ENCODE measurements around the gene DPEP3. TPM values are rescaled to one million over a fixed set of nuclear protein-coding genes. Genes with fewer than 3 reads are reported as not detected.

DPEP3 gene, protein sequence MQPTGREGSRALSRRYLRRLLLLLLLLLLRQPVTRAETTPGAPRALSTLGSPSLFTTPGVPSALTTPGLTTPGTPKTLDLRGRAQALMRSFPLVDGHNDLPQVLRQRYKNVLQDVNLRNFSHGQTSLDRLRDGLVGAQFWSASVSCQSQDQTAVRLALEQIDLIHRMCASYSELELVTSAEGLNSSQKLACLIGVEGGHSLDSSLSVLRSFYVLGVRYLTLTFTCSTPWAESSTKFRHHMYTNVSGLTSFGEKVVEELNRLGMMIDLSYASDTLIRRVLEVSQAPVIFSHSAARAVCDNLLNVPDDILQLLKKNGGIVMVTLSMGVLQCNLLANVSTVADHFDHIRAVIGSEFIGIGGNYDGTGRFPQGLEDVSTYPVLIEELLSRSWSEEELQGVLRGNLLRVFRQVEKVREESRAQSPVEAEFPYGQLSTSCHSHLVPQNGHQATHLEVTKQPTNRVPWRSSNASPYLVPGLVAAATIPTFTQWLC
- total RNA-seq = not detected in 2 replicates

GRCh38 chr16:67979955-67980678 lies at the start of gene DPEP3:
TSS of gene DPEP3 (minus strand) at chr16:67980499. CDS start at chr16:67980380, 119 bp downstream.

GRCh38 chr16:68022728-68023537 lies 42.6 kb upstream of the DPEP3 start, which contains the start of the genes DDX28 and DUS2:
TSS of gene DDX28 (minus strand) at chr16:68023232. CDS start at chr16:68023202, 30 bp downstream.
TSS of gene DUS2 (plus strand) at chr16:68023284. CDS start at chr16:68038024, 14,740 bp downstream.

DNA sequence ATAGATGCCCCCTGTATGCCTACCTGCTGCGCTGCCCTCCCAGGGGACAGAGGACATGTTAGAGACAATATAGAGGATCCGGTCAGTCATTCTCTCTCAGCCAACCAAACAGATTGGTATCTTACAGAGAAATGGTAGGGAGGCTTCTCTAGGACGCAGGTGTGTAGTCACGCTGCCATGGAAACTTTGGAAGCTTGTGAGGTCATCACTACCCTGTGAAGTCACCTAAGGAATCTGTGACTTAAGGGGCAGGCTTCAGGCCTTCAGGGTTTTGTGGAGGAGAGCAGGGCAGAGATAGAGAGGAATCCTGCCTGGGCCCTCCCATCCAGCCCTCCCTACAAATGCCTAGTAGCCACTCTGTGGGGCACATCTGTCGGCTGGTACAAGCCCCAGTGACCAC lies 35.4 kb upstream of the DPEP3 start, which contains the start of gene DPEP2NB:
TSS of gene DPEP2NB (minus strand) at position 231 of the 400 bp plus-strand sequence. CDS start at position 90, 141 bp downstream.

DNA sequence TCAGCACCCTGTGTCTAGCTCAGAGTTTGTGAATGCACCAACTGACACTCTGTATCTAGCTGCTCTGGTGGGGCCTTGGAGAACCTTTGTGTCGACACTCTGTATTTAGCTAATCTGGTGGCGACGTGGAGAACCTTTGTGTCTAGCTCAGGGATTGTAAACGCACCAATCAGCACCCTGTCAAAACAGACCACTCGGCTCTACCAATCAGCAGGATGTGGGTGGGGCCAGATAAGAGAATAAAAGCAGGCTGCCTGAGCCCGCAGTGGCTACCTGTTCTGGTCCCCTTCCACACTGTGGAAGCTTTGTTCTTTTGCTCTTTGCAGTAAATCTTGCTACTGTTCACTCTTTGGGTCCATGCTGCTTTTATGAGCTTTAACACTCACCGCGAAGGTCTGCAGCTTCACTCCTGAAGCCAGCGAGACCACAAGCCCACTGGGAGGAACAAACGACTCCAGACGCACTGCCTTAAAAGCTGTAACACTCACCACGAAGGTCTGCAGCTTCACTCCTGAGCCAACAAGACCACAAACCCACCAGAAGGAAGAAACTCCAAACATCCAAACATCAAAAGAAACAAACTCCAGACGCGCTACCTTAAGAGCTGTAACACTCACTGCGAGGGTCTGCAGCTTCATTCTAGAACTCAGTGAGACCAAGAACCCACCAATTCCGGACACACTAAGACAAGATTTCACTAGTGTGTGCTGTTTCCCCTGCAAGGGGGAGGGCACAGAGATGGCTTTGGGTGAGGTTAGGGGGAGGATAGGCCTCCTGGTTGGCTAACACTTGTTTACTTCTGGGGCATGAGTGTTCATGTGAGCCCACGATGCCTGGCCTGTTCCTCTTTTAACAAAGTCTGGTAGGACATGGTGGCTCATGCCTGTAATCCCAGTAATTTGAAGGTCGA lies 18.7 kb upstream of the DPEP3 start, which contains the start of gene DPEP2:
TSS of gene DPEP2 (minus strand) at position 706 of the 910 bp plus-strand sequence. CDS start 6,272 bp downstream, outside the sequence.

DNA sequence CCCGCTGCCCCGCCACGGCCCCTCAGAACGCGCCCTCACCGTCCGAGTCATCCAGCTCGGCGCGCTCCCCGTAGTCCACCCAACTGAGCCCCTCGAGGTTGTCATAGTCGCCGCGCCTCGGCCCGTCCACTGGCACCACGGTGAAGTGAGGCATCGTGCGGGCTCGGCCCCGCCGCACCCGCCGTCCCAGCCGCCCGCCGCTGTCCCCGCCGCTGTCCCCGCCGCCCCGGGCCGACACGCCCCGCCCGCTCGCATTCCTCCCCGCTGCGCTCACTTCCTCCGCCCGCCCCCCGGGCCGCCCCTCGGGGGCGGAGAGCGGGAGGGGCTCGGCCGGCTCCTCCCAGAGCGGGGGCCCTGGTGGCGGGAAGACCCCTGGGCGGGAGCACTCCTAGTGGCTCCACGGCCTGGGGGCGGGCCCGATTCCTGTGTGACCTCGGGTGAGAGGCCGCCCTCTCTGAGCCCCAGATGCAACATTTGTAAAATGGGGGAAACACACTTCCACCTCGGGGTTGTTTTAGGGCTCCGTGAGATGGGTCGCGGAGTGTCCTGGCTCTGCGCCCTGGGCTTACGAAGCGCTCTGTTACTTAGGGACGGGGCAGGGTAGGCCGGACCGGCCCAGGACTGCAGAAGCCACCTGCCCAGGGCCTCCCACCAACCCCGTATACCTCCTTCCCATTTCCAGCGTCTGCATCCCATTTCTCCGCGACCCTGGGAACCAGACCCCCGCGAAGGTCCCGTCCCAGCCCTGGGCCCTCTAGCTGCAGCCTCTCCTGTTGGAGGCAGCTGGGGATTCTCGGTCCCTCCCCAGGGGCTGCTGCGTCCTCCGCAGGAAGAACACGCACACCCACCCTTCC lies 11.7 kb downstream of the DPEP3 start, which contains the start of gene SLC12A4:
TSS of gene SLC12A4 (minus strand) at position 238 of the 854 bp plus-strand sequence. CDS start at position 154, 84 bp downstream.

DNA sequence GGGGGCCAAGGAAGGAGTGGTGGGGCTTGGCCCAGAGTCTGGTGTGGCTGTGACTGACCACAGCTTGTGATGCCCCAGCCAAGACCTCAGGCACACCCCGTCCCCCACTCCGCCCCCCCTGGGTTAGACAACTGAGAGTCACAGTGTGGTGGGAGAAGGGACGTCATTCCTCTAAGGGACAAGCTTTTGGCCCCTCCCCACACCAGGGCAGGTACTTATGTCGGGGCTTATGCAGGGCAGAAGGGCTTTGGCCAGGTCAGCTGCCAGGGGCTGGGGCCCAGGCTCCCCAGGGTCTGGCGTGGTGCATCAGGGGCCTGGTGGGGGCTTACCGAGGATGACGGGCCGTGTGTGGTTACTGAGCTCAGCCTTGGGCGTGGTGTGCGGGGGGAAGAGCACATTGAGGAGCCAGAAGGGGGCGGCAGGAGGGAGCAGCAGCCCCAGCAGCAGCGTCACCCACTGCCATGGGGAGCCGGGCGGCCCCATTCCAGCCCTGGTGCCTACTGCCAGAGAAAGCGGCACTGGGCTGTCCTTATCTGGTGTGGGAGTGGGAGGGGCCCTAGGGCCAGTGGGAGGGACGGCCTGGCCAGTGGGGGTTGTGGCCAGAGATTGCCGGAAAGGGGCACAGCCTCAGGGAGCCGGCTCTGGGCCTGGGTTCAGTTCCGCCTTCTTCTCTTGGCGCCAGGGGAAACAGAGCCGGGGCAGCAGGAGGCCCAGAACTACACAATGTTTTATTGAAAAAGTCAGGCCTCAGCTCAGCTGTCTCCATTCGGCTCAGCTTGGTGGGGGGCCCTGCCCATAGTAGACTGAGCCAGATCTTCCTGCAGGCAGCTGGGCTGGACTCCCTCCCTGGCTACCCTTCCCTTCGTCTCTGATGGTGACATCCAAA lies 36.4 kb downstream of the DPEP3 start, which contains the start of gene LCAT:
TSS of gene LCAT (minus strand) at position 502 of the 886 bp plus-strand sequence. CDS start at position 483, 19 bp downstream.

DNA sequence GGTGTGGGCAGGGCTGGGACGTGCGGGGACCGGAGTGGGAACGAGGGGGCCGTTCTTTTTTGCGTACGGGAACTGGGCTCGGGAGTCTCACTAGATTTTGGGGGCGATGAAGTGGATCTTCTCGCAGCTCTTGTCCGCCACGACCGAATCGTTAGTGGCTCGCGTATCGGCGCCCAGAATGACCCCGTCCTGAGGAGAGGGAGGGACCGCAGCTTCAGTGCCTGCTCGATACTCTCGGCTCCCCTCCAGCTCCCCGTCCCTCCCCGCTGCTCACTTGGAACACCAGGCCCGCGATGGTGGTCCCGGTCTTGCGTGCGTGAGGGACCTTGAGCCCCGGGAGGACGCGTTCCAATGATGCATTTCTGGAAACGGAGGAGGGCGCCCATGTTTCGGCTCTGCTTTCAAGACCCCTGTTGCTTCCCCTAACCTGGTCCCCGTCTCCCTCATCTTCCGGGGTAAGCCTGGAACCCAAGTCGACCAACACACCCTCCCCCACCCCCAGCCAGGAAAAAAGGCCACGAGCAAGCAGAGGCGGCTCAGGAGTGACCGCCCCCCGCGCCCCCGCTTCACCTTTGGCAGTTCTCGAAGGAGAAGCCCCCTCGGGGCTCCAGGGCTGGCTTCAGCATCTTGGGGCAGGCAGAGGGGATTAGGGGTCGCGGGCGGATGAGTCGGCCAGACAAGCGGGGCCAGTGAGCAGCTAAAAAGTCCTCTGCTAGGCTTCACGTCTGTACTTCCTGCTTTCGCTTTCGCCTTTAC lies 44.0 kb downstream of the DPEP3 start, which contains the start of gene PSMB10:
TSS of gene PSMB10 (minus strand) at position 727 of the 756 bp plus-strand sequence. CDS start at position 626, 101 bp downstream.

GRCh38 chr16:67931712-67932461 lies 48.4 kb downstream of the DPEP3 start, which contains the start of gene CTRL:
TSS of gene CTRL (minus strand) at chr16:67931862. CDS start at chr16:67931852, 10 bp downstream.

Other genes with a start within 250 kb of the DPEP3 start
- gene RANBP10, start 173.9 kb downstream of the DPEP3 start, total RNA-seq = 3.6 and 4.7 TPM in 2 replicates
- gene TSNAXIP1, start 173.6 kb downstream of the DPEP3 start, total RNA-seq = 0.99 and 1.1 TPM in 2 replicates
- 27.5 and 28.2 TPM in 2 replicates for gene THAP11, start 138.2 kb downstream of the DPEP3 start, total RNA-seq
- 119 and 132 TPM in 2 replicates for gene NUTF2, start 133.6 kb downstream of the DPEP3 start, total RNA-seq
- gene CENPT, start 132.8 kb downstream of the DPEP3 start, total RNA-seq = 20.6 and 27.5 TPM in 2 replicates
- gene EDC4, start 107.4 kb downstream of the DPEP3 start, total RNA-seq = 55.0 and 55.4 TPM in 2 replicates
- gene NRN1L, start 95.6 kb downstream of the DPEP3 start, total RNA-seq = not detected in 2 replicates
- 14.0 and 16.2 TPM in 2 replicates for gene PSKH1, start 87.2 kb downstream of the DPEP3 start, total RNA-seq
- gene CTRL, start 48.6 kb downstream of the DPEP3 start, total RNA-seq = 0.66 and 0.75 TPM in 2 replicates
- gene PSMB10, start 43.6 kb downstream of the DPEP3 start, total RNA-seq = 61.7 and 76.1 TPM in 2 replicates
- 6.0 and 8.2 TPM in 2 replicates for gene LCAT, start 36.4 kb downstream of the DPEP3 start, total RNA-seq
- 97.6 and 138 TPM in 2 replicates for gene SLC12A4, start 11.9 kb downstream of the DPEP3 start, total RNA-seq
- not detected in 2 replicates for gene DPEP2, start 19.0 kb upstream of the DPEP3 start, total RNA-seq
- gene DPEP2NB, start 35.4 kb upstream of the DPEP3 start, total RNA-seq = not detected in 2 replicates
- 7.2 and 9.0 TPM in 2 replicates for gene DDX28, start 42.7 kb upstream of the DPEP3 start, total RNA-seq
- gene DUS2, start 42.8 kb upstream of the DPEP3 start, total RNA-seq = 13.2 and 18.0 TPM in 2 replicates
- 7.8 and 9.6 TPM in 2 replicates for gene NFATC3, start 104.9 kb upstream of the DPEP3 start, total RNA-seq

Data from aortic smooth muscle cell (primary cell).